Fibroblast of lung (primary cell): ENCODE data around the gene VAC14. TPM values are rescaled to one million over a fixed set of nuclear protein-coding genes. Genes with fewer than 3 reads are reported as not detected.

ENCODE experiments used
- DNase-seq, 2 donors: peaks; one replicate each; pipeline versions ENCODE4 v3.0.0 to v3.0.0-alpha.2; 2010; ENCODE audit warnings: low read depth in 2 of 2
- H2AFZ ChIP-seq: 2 replicates; pipeline ENCODE4 v1.5.1; 2012; ENCODE audit warnings: low read length, control low read depth, inconsistent platforms
- H3K27ac ChIP-seq: 2 replicates; pipeline ENCODE4 v1.5.1; 2011; ENCODE audit warnings: low read length, control low read depth; ENCODE audit not compliant: insufficient read depth
- H3K27me3 ChIP-seq: 2 replicates; pipeline ENCODE4 v1.5.1; 2011; ENCODE audit warnings: mild to moderate bottlenecking, low read length; ENCODE audit not compliant: control insufficient read depth, insufficient read depth
- H3K36me3 ChIP-seq: 2 replicates; pipeline ENCODE4 v1.5.1; 2011; ENCODE audit warnings: low read length; ENCODE audit not compliant: control insufficient read depth, insufficient read depth
- H3K4me1 ChIP-seq: 2 replicates; pipeline ENCODE4 v1.5.1; 2011; ENCODE audit warnings: low read length; ENCODE audit not compliant: control insufficient read depth, insufficient read depth; ENCODE audit errors: extremely low read depth
- H3K4me2 ChIP-seq: 2 replicates; pipeline ENCODE4 v1.5.1; 2011; ENCODE audit warnings: low read length, control low read depth; ENCODE audit not compliant: insufficient read depth; ENCODE audit errors: extremely low read depth
- H3K4me3 ChIP-seq, 4 experiments: fragments of 200-600 bp in 1 of 4; sonication (generic) in 1 of 4; replicated peaks in 1 of 4; 2 replicates each; pipeline ENCODE4 v1.5.1; 2011 to 2016; ENCODE audit warnings: low read length in 4 of 4, low read depth in 3 of 4, mild to moderate bottlenecking in 3 of 4, control low read depth in 2 of 4, inconsistent platforms in 1 of 4, mixed read lengths in 1 of 4; ENCODE audit not compliant: insufficient read depth in 1 of 4; ENCODE audit errors: control extremely low read depth in 1 of 4
- H3K79me2 ChIP-seq: 2 replicates; pipeline ENCODE4 v1.5.1; 2012; ENCODE audit warnings: mild to moderate bottlenecking, low read length, inconsistent platforms; ENCODE audit not compliant: control insufficient read depth, insufficient read depth
- H3K9ac ChIP-seq: 2 replicates; pipeline ENCODE4 v1.5.1; 2011; ENCODE audit warnings: mild to moderate bottlenecking, low read length, control low read depth; ENCODE audit not compliant: insufficient read depth
- H3K9me3 ChIP-seq: 2 replicates; pipeline ENCODE4 v1.5.1; 2012; ENCODE audit warnings: low read depth, low read length; ENCODE audit not compliant: control insufficient read depth, insufficient read depth
- H4K20me1 ChIP-seq: 2 replicates; pipeline ENCODE4 v1.5.1; 2011; ENCODE audit warnings: low read length; ENCODE audit not compliant: control insufficient read depth, insufficient read depth; ENCODE audit errors: extremely low read depth
- EZH2 ChIP-seq: IDR thresholded peaks from 2 replicates; pipeline ENCODE4 v1.5.1; 2012; ENCODE audit warnings: low read length, control low read depth, mild to moderate bottlenecking; ENCODE audit errors: missing control alignments
- polyA plus RNA-seq, 2 donors: library from polyadenylated mRNA; depleted of rRNA in 1 of 2; stranded (reverse) in 1 of 2; unstranded in 1 of 2; fragments of >200 nt; gene quantifications; 2 replicates each; pipeline ENCODE4 v1.2.1, GENCODE V29; 2011 to 2012; ENCODE audit warnings: missing spikeins in 1 of 2
- total RNA-seq: library from RNA; depleted of rRNA; stranded (reverse); fragments of >200 nt; gene quantifications from 2 replicates; pipeline ENCODE4 v1.2.1, GENCODE V29; 2014
- TF ChIP-seq, protein P1 (sequence below), 2 donors: IDR thresholded peaks in 1 of 2; conservative IDR thresholded peaks in 1 of 2; 1 replicate in 1 of 2; 2 replicates in 1 of 2; pipeline ENCODE4 v1.5.1; 2011 to 2012; ENCODE audit warnings: low read length in 2 of 2, control low read depth in 1 of 2, inconsistent platforms in 1 of 2, low read depth in 1 of 2, mild to moderate bottlenecking in 1 of 2

Gene VAC14
- total and polyA plus RNA-seq, 2 donors (not counting 1 experiment from before 2014, with no cell fraction given): 25.0 to 29.2 TPM

DNA sequence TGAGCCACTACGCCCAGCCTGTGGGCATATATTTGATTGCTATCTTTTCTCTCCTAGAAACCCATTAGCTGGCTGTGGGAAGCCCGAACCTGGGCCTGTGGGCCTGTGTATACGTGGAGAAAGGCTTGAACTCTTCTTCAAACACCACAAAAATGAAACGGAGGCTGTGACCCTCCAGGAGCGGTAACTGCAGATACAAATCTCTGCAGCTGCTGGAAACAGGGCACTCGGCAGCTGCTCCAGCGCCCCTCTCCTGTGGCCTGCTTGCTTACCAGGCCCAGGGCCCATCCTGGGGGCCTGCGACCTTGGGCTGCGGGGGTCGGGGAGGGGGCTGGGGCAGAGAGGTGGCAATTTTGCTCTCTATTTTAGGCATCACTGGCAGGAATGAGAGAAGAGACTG lies 87.1 kb downstream of the VAC14 start:
- Histone ChIP-seq H2AFZ (no peak overlapping the region), H3K27me3 (no peaks in the 10 kb centered on the region), H3K27ac (peak overlapping the region; percentile 97), H3K79me2 (no peaks in the 10 kb centered on the region), H3K4me1 (peaks cover 27% of the 10 kb centered on the region), H3K9me3 (no peaks in the 10 kb centered on the region), H3K9ac (no peak overlapping the region), H3K36me3 (no peaks in the 10 kb centered on the region), H3K4me3 (no peak overlapping the region), H4K20me1 (no peaks in the 10 kb centered on the region), H3K4me2 (no peak overlapping the region)
- TF ChIP-seq EZH2: no peak
- TF ChIP-seq, protein P1, sequence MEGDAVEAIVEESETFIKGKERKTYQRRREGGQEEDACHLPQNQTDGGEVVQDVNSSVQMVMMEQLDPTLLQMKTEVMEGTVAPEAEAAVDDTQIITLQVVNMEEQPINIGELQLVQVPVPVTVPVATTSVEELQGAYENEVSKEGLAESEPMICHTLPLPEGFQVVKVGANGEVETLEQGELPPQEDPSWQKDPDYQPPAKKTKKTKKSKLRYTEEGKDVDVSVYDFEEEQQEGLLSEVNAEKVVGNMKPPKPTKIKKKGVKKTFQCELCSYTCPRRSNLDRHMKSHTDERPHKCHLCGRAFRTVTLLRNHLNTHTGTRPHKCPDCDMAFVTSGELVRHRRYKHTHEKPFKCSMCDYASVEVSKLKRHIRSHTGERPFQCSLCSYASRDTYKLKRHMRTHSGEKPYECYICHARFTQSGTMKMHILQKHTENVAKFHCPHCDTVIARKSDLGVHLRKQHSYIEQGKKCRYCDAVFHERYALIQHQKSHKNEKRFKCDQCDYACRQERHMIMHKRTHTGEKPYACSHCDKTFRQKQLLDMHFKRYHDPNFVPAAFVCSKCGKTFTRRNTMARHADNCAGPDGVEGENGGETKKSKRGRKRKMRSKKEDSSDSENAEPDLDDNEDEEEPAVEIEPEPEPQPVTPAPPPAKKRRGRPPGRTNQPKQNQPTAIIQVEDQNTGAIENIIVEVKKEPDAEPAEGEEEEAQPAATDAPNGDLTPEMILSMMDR (conservative IDR thresholded peaks at IDR 0.05 in 1 of 2, IDR thresholded peaks at IDR 0.05 in 1 of 2; ENCODE audit: low read depth in 1 of 2, low read length in 2 of 2): no peak
- DNase-seq: no peak

DNA sequence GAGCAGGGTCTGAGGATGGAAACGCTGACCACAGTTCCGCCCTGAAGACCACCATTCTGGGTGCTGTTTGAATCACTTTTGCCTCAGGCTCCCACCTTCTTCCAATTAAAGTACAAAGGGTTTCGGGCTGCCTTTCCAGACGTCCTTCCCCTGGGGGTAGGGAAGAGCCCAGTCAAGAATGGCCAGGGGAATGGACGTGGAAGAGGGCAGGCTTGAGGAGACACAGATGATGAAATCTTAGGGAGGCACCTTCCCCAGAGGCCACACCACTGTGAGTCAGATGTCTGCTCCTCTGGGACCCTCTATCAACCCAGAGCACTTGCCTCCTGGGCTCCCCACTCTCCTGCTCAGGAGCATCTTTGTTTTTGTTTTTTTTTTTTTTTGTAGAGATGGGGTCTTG lies 87.6 kb downstream of the VAC14 start:
- Histone ChIP-seq H3K9me3 (no peaks in the 10 kb centered on the region), H3K4me1 (peaks cover 27% of the 10 kb centered on the region), H3K27ac (peak overlapping the region; percentile 6), H3K36me3 (no peaks in the 10 kb centered on the region), H3K79me2 (no peaks in the 10 kb centered on the region), H4K20me1 (no peaks in the 10 kb centered on the region), H3K4me2 (no peak overlapping the region), H3K9ac (no peak overlapping the region), H2AFZ (no peak overlapping the region), H3K4me3 (no peak overlapping the region), H3K27me3 (no peaks in the 10 kb centered on the region)
- TF ChIP-seq, protein P1 (conservative IDR thresholded peaks at IDR 0.05 in 1 of 2, IDR thresholded peaks at IDR 0.05 in 1 of 2; ENCODE audit: low read depth in 1 of 2, low read length in 2 of 2): no peak
- no peak for TF ChIP-seq EZH2
- DNase-seq: peak in 1 of 2 donors; percentile 31

DNA sequence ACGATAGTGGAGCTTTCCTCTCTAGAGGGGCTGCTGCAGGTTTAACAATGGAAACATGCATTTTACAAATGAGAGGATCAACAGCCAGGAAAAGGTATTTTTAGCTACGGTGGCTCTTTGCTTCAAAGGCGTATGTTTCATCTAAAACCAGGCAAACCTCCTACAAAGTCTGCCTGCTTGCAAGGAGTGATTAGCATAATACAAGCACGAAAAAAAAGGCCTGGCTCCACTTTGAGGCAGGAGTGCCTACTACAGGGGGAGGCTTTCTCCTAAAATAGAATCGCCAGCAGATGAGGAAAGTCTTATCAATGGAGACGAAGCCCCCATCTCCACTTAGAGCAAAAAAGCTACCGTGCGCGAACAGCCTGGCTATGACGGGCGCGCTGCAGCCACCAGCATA lies 88.0 kb downstream of the VAC14 start:
- Histone ChIP-seq H3K36me3 (no peaks in the 10 kb centered on the region), H4K20me1 (no peaks in the 10 kb centered on the region), H3K27me3 (no peaks in the 10 kb centered on the region), H3K9ac (no peak overlapping the region), H3K27ac (no peak overlapping the region), H3K4me1 (peaks cover 27% of the 10 kb centered on the region), H2AFZ (no peak overlapping the region), H3K9me3 (no peaks in the 10 kb centered on the region), H3K4me3 (no peak overlapping the region), H3K4me2 (no peak overlapping the region), H3K79me2 (no peaks in the 10 kb centered on the region)
- TF ChIP-seq EZH2: no peak
- TF ChIP-seq, protein P1 (conservative IDR thresholded peaks at IDR 0.05 in 1 of 2, IDR thresholded peaks at IDR 0.05 in 1 of 2; ENCODE audit: low read depth in 1 of 2, low read length in 2 of 2): no peak
- DNase-seq: no peak
